NOMO-1 treated with dmso at 0.1 percent for 144 hours (cell line): ENCODE results near the gene PGS1.

Experiments
- DNase-seq: peaks from one replicate; lab custom pipeline; 2025; ENCODE audit not compliant: unreplicated experiment; lab: John Stamatoyannopoulos, UW

Gene PGS1

GRCh38 chr17:78383725-78384471 lies 5.4 kb downstream of the PGS1 start:
- DNase-seq, result peak; percentile 87

- no peak for DNase-seq
Observed at GRCh38 chr17:78384479-78385175, 6.2 kb downstream of the PGS1 start.

- DNase-seq, result peak; percentile 90
Observed at GRCh38 chr17:78387977-78388941, 9.8 kb downstream of the PGS1 start.

GRCh38 chr17:78390241-78391050 lies 12.0 kb downstream of the PGS1 start:
- DNase-seq, result no peak

- no peak for DNase-seq
Observed at GRCh38 chr17:78391051-78391431, 12.6 kb downstream of the PGS1 start.

GRCh38 chr17:78391843-78392242 lies 13.4 kb downstream of the PGS1 start:
- DNase-seq, result no peak

GRCh38 chr17:78392295-78392694 lies 13.8 kb downstream of the PGS1 start:
- no peak for DNase-seq

GRCh38 chr17:78393575-78393974 lies 15.1 kb downstream of the PGS1 start:
- no peak for DNase-seq

- no peak for DNase-seq
Observed at GRCh38 chr17:78394209-78394608, 15.8 kb downstream of the PGS1 start.

GRCh38 chr17:78395155-78395554 lies 16.7 kb downstream of the PGS1 start:
- no peak for DNase-seq

GRCh38 chr17:78396441-78397337 lies 18.2 kb downstream of the PGS1 start:
- no peak for DNase-seq

GRCh38 chr17:78397681-78398101 lies 19.2 kb downstream of the PGS1 start:
- DNase-seq, result no peak

GRCh38 chr17:78398390-78398789 lies 19.9 kb downstream of the PGS1 start:
- no peak for DNase-seq

- DNase-seq, result no peak
Observed at GRCh38 chr17:78399028-78399692, 20.7 kb downstream of the PGS1 start.

GRCh38 chr17:78399693-78400144 lies 21.3 kb downstream of the PGS1 start:
- DNase-seq, result no peak

- DNase-seq, result no peak
Observed at GRCh38 chr17:78400581-78401240, 22.3 kb downstream of the PGS1 start.

- no peak for DNase-seq
Observed at GRCh38 chr17:78401246-78401645, 22.8 kb downstream of the PGS1 start.

GRCh38 chr17:78401891-78402290 lies 23.4 kb downstream of the PGS1 start:
- no peak for DNase-seq
